Tibial nerve (tissue), 4 donors: ENCODE measurements around the gene LIPH. TPM values are rescaled to one million over a fixed set of nuclear protein-coding genes. Genes with fewer than 3 reads are reported as not detected.
A peak's percentile ranks its signal among the peaks of the same experiment; 100 is the strongest.
"Not testable (repeated sequence)": the region's sequence is repeated elsewhere in the genome, so short reads cannot be mapped to it uniquely, and the experiment has no call there.

Experiments
- DNase-seq, 2 donors: peaks; one replicate each; pipeline ENCODE4 v3.0.0-alpha.2; 2019; ENCODE audit warnings: low spot score in 2 of 2
- H3K27ac ChIP-seq, 4 donors: fragments of 200-600 bp; sonication (generic) in 3 of 4; one replicate each; pipeline ENCODE4 v1.5.1; 2017 to 2019; ENCODE audit warnings: mild to moderate bottlenecking in 1 of 4
- H3K27me3 ChIP-seq, 2 donors: fragments of 200-600 bp; sonication (generic) in 1 of 2; one replicate each; pipeline versions ENCODE4 v1.5.1 to v1.6.0; 2017 to 2019
- H3K36me3 ChIP-seq, 3 donors: fragments of 200-600 bp; sonication (generic); one replicate each; pipeline ENCODE4 v1.5.1; 2018 to 2019
- H3K4me1 ChIP-seq, 4 donors: fragments of 200-600 bp; sonication (generic) in 3 of 4; one replicate each; pipeline ENCODE4 v1.5.1; 2017 to 2019
- H3K4me3 ChIP-seq, 4 donors: fragments of 200-600 bp; sonication (generic) in 3 of 4; one replicate each; pipeline ENCODE4 v1.5.1; 2017 to 2019; ENCODE audit warnings: mild to moderate bottlenecking in 1 of 4, moderate library complexity in 1 of 4
- H3K9me3 ChIP-seq, 4 donors: fragments of 200-600 bp; sonication (generic) in 3 of 4; one replicate each; pipeline ENCODE4 v1.5.1; 2017 to 2019
- EP300 ChIP-seq, 2 donors: sonication (generic); formaldehyde crosslinking; IDR thresholded peaks; one replicate each; pipeline ENCODE4 v1.6.1; 2017; ENCODE audit warnings: antibody characterized with exemption in 2 of 2, mild to moderate bottlenecking in 1 of 2
- POLR2A ChIP-seq, 2 donors: fragments of 450-650 bp; IDR thresholded peaks; one replicate each; pipeline ENCODE4 v1.6.1; 2017; ENCODE audit warnings: antibody characterized with exemption in 2 of 2, mild to moderate bottlenecking in 2 of 2, moderate library complexity in 2 of 2
- WGBS, 2 donors: methylation state at CpG; one replicate each; pipeline ENCODE4 v1.1.5; 2018; 5-methylcytosine and 5-hydroxymethylcytosine counted together
- total RNA-seq, 4 donors: library from RNA; depleted of rRNA; stranded (reverse); fragments of >200 nt; gene quantifications; one replicate each; pipeline ENCODE4 v1.1.0, GENCODE V29; 2016
- TF ChIP-seq, protein P1 (sequence below), 5 experiments: fragments of 200-600 bp in 3 of 5; fragments of 450-650 bp in 2 of 5; sonication (generic) in 3 of 5; IDR thresholded peaks; one replicate each; pipeline ENCODE4 v1.5.1; 2016 to 2019; ENCODE audit warnings: antibody characterized with exemption in 5 of 5, mild to moderate bottlenecking in 3 of 5, moderate library complexity in 2 of 5

Gene LIPH
- total RNA-seq, 4 donors from 2014 or later: 0.20 to 0.30 (median 0.21) TPM; not detected in 1

DNA sequence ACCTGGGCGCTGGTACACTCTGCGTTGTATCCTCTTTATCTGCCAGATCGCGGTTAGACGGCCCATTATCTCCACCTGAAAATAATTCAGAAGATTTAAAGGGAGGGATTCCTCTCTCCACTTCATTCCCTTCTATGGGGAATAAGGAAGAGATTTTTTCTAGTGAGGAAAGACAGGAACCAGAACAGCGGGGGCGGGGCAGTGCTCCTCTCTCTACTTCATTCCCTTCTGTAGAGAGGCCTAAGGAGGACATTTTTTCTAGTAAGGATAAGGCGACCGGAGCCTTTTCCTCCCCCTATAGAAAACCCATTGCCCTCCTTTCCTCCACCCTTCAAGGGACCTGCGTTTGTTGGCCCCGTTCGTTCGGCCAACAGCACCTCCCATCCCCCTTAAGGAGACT is 8.3 kb upstream of the LIPH start:
- TF ChIP-seq, protein P1, sequence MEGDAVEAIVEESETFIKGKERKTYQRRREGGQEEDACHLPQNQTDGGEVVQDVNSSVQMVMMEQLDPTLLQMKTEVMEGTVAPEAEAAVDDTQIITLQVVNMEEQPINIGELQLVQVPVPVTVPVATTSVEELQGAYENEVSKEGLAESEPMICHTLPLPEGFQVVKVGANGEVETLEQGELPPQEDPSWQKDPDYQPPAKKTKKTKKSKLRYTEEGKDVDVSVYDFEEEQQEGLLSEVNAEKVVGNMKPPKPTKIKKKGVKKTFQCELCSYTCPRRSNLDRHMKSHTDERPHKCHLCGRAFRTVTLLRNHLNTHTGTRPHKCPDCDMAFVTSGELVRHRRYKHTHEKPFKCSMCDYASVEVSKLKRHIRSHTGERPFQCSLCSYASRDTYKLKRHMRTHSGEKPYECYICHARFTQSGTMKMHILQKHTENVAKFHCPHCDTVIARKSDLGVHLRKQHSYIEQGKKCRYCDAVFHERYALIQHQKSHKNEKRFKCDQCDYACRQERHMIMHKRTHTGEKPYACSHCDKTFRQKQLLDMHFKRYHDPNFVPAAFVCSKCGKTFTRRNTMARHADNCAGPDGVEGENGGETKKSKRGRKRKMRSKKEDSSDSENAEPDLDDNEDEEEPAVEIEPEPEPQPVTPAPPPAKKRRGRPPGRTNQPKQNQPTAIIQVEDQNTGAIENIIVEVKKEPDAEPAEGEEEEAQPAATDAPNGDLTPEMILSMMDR (IDR thresholded peaks at IDR 0.05): no peak
- TF ChIP-seq POLR2A (IDR thresholded peaks at IDR 0.05) (no peak), EP300 (IDR thresholded peaks at IDR 0.05) (no peak)
- H3K36me3 ChIP-seq: no peaks in the 10 kb centered on the region
- no peaks in the 10 kb centered on the region for H3K9me3 ChIP-seq
- 90 to 93% methylated on average over 13 of the region's 13 CpGs for WGBS, 2 donors
- DNase-seq: no peak
- H3K4me1 ChIP-seq: peaks cover 0 to 11% (median 0%) of the 10 kb centered on the region in 4 donors
- H3K27ac ChIP-seq: no peak overlapping the region
- H3K4me3 ChIP-seq: no peak overlapping the region
- H3K27me3 ChIP-seq: no peaks in the 10 kb centered on the region

DNA sequence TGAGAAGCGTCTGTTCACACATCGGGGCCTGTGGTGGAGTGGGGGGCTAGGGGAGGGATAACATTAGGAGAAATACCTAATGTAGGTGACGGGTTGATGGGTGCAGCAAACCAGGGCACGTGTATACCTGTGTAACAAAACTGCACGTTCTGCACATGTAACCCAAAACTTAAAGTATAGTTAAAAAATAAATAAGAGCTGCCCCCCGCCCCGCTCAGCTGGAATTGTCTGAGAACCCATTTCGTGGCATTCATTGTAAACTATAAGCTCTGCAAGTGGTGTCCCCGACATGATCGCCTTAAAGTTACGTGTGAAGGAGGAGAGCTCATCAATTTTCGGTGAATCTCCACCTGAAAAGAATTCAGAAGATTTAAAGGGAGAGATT is 7.3 kb upstream of the LIPH start:
- 81 to 84% methylated on average over 12 of the region's 12 CpGs for WGBS, 2 donors
- Histone ChIP-seq H3K9me3 (no peaks in the 10 kb centered on the region), H3K36me3 (no peaks in the 10 kb centered on the region), H3K4me1 (peaks cover 0 to 11% (median 0%) of the 10 kb centered on the region in 4 donors), H3K27me3 (no peaks in the 10 kb centered on the region), H3K27ac (no peak overlapping the region), H3K4me3 (no peak overlapping the region)
- no peak for DNase-seq
- no peak for TF ChIP-seq POLR2A (IDR thresholded peaks at IDR 0.05)
- TF ChIP-seq, protein P1 (IDR thresholded peaks at IDR 0.05): no peak
- no peak for TF ChIP-seq EP300 (IDR thresholded peaks at IDR 0.05)

DNA sequence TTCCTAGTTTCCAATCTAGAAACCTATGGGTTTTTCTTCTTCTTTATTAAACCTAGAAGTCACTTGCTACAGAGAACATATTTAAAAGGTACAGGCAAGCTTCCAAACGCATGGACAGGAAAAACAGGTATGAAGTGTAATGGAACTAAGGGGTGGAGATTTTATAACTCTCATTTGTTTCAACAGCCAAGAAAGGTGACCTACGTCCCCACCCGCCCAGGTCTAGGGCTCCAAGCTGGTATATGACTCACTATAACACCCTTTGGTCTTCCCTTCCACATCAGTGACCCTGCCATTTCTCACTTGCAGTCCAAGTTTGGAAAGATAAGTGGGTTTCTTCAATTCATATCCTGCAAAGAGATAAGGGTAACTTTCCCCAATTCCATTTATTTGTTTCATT is 6.0 kb upstream of the LIPH start:
- H3K27ac ChIP-seq: peak overlapping the region in 1 of 4 donors; percentile 37
- DNase-seq: no peak
- peaks cover 0 to 11% (median 0%) of the 10 kb centered on the region in 4 donors for H3K4me1 ChIP-seq
- H3K36me3 ChIP-seq: no peaks in the 10 kb centered on the region
- TF ChIP-seq EP300 (IDR thresholded peaks at IDR 0.05) (no peak), POLR2A (IDR thresholded peaks at IDR 0.05) (no peak)
- TF ChIP-seq, protein P1 (IDR thresholded peaks at IDR 0.05): no peak
- 82 to 90% methylated on average over 3 of the region's 3 CpGs for WGBS, 2 donors
- no peaks in the 10 kb centered on the region for H3K9me3 ChIP-seq
- H3K4me3 ChIP-seq: no peak overlapping the region
- no peaks in the 10 kb centered on the region for H3K27me3 ChIP-seq

DNA sequence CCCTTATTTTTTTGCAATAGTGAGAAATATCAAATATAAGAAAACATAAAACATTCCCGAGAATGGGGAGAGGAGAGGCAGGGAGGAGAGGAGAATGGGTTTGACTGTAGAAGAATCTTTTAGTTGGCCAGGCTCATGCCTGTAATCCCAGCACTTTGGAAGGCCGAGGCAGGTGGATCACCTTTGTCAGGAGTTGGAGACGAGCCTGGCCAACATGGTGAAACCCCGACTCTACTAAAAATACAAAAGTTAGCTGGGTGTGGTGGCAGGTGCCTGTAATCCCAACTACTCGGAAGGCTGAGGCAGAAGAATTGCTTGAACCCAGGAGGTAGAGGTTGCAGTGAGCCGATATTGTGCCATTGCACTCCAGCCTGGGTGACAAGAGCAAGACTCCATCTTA is 4.3 kb upstream of the LIPH start:
- not testable (repeated sequence) for H3K36me3 ChIP-seq, H3K9me3 ChIP-seq, DNase-seq, H3K27me3 ChIP-seq, H3K27ac ChIP-seq, H3K4me3 ChIP-seq
- WGBS, 2 donors: 84 to 85% methylated on average over 6 of the region's 6 CpGs
- peaks cover 0 to 11% (median 0%) of the 10 kb centered on the region in 4 donors for H3K4me1 ChIP-seq

DNA sequence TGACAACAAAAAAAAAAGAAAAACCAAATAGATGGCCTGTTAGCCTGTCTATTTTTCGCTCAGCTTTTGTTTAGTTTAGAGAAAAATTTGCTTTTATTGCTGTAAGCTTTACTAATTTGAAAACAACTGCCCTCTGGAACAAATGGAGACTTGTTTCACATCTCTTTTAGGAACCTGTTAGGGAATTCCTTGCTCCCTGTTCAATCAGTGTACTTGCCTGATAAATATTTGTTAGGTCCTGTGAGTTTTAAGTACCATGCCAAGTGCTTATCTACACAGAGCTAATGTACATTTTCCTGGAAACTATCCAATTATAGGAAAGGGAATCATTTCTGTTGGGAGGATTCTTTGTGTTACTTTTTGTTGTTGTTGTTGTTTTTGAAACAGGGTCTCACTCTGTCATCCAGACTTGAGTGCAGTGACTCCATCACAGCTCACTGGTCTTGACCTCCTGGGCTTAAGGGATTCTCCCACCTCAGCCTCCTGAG is 3.5 kb upstream of the LIPH start:
- Histone ChIP-seq H3K36me3 (no peaks in the 10 kb centered on the region), H3K4me1 (peaks cover 0 to 11% (median 0%) of the 10 kb centered on the region in 4 donors), H3K27me3 (no peaks in the 10 kb centered on the region), H3K4me3 (no peak overlapping the region), H3K27ac (no peak overlapping the region), H3K9me3 (no peaks in the 10 kb centered on the region)
- no peak for DNase-seq
- TF ChIP-seq, protein P1 (IDR thresholded peaks at IDR 0.05): no peak
- no peak for TF ChIP-seq POLR2A (IDR thresholded peaks at IDR 0.05)
- no peak for TF ChIP-seq EP300 (IDR thresholded peaks at IDR 0.05)
- WGBS, 2 donors: 38 to 45% methylated on average over 1 of the region's 1 CpG

DNA sequence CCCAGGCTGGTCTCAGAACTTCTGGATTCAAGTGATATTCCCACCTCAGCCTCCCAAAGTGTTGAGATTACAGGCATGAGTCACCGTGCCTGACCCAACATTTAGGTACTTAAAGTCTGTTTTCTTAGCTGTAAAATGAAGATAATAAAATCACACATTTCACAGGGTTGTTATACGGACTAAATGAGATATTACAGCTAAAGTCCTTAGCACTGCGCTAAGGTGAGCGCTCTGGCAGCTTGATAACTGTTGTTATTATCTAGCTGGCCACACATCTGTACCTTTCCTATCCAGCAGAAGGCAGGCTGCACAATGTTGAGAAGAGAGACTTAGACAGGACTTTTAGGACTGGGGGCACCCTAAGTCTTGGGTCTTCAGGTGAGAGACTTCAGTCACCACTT is 2.7 kb upstream of the LIPH start:
- WGBS, 2 donors: 88 to 89% methylated on average over 4 of the region's 4 CpGs
- Histone ChIP-seq H3K4me1 (peaks cover 0 to 11% (median 0%) of the 10 kb centered on the region in 4 donors), H3K36me3 (no peaks in the 10 kb centered on the region), H3K4me3 (no peak overlapping the region), H3K27ac (no peak overlapping the region), H3K27me3 (no peaks in the 10 kb centered on the region), H3K9me3 (no peaks in the 10 kb centered on the region)
- TF ChIP-seq, protein P1 (IDR thresholded peaks at IDR 0.05): no peak
- TF ChIP-seq EP300 (IDR thresholded peaks at IDR 0.05): no peak
- TF ChIP-seq POLR2A (IDR thresholded peaks at IDR 0.05): no peak
- DNase-seq: no peak
